HG02885 (cell line): ENCODE results near the gene BCL11B.

ENCODE experiments used
- ATAC-seq: cut with Tn5 transposase; IDR thresholded peaks from one replicate; pipeline ENCODE4 v1.9.1; 2021; ENCODE audit warnings: mild to moderate bottlenecking; ENCODE audit not compliant: unreplicated experiment, poor library complexity

BCL11B gene

GRCh38 chr14:99125616-99126431, 146.2 kb downstream of the BCL11B start:
- ATAC-seq: no peak

- ATAC-seq: no peak
Observed at GRCh38 chr14:99125113-99125512, 146.9 kb downstream of the BCL11B start.

GRCh38 chr14:99124482-99125105, 147.4 kb downstream of the BCL11B start:
- no peak for ATAC-seq

- ATAC-seq: no peak
Observed at GRCh38 chr14:99123208-99123870, 148.7 kb downstream of the BCL11B start.

- ATAC-seq: no peak
Observed at GRCh38 chr14:99122521-99123125, 149.4 kb downstream of the BCL11B start.

GRCh38 chr14:99121319-99121875, 150.6 kb downstream of the BCL11B start:
- no peak for ATAC-seq

GRCh38 chr14:99120526-99121318, 151.3 kb downstream of the BCL11B start:
- ATAC-seq: no peak

- no peak for ATAC-seq
Observed at GRCh38 chr14:99119554-99120525, 152.2 kb downstream of the BCL11B start.
